ENCODE measurements around the gene PNKP. TPM values are rescaled to one million over a fixed set of nuclear protein-coding genes. Genes with fewer than 3 reads are reported as not detected.
"Not testable (repeated sequence)": the region's sequence is repeated elsewhere in the genome, so short reads cannot be mapped to it uniquely, and the experiment has no call there.

PNKP gene
- total and polyA plus RNA-seq, 7 donors = 16.7 to 31.9 (median 21.7) TPM

DNA sequence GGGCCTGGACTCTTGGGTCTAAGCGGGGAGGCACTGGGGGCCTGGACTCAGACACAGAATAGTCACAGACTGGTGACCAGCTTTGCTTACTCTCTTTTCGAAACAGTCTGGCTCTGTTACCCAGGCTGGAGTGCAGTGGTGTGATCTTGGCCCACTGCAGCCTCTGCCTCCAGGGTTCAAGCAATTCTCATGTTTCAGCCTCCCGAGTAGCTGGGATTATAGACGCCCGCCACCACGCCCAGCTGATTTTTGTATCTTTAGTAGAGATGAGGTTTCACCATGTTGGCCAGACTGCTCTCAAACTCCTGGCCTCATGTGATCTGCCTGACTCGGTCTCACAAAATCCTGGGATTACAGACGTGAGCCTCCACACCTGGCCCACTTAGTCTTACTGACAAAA is 38.2 kb downstream of the PNKP start:
- intact Hi-C loops (cut with DNase I) = no loop called here
- H3K27ac ChIP-seq = peak overlapping the region; percentile 53
- DNase-seq = no peak
- peak in 1 of 4 donors; percentile 32 for ATAC-seq
- TF ChIP-seq, protein P1, sequence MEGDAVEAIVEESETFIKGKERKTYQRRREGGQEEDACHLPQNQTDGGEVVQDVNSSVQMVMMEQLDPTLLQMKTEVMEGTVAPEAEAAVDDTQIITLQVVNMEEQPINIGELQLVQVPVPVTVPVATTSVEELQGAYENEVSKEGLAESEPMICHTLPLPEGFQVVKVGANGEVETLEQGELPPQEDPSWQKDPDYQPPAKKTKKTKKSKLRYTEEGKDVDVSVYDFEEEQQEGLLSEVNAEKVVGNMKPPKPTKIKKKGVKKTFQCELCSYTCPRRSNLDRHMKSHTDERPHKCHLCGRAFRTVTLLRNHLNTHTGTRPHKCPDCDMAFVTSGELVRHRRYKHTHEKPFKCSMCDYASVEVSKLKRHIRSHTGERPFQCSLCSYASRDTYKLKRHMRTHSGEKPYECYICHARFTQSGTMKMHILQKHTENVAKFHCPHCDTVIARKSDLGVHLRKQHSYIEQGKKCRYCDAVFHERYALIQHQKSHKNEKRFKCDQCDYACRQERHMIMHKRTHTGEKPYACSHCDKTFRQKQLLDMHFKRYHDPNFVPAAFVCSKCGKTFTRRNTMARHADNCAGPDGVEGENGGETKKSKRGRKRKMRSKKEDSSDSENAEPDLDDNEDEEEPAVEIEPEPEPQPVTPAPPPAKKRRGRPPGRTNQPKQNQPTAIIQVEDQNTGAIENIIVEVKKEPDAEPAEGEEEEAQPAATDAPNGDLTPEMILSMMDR (IDR thresholded peaks at IDR 0.05) = no peak
- H3K4me1 ChIP-seq = peaks cover 31% of the 10 kb centered on the region
- H3K9me3 ChIP-seq = no peaks in the 10 kb centered on the region
- H3K36me3 ChIP-seq (ENCODE audit: insufficient read depth in 1 of 2, low read depth in 1 of 2) = peaks cover 0 to 64% of the 10 kb centered on the region in 2 donors
- WGBS, 3 donors = 29 to 44% (median 32%) methylated on average over 8 of the region's 8 CpGs
- H3K4me3 ChIP-seq = no peak overlapping the region
- no peaks in the 10 kb centered on the region for H3K27me3 ChIP-seq (ENCODE audit: insufficient read depth in 3 of 3, low read length in 2 of 3)

DNA sequence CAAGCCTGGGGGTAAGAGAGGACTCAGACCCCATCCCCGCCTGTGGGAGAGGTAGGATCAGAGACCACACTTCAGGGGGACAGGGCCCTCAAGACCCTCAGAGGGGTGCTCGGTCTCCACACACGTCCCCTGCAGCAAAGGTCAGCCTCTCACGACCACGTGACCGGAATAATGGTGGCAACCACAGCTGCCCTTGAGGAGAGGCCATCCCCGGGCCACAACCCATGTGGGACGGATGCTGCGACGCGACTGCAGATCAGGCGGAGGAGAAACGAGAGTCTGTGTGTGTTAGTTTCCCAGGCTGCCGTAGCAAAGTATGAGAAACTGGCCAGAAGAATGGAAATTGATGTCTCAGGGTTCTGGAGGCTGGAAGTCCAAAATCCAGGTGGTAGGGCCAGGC is 40.3 kb downstream of the PNKP start:
- H3K36me3 ChIP-seq (ENCODE audit: insufficient read depth in 1 of 2, low read depth in 1 of 2) = peaks cover 0 to 65% of the 10 kb centered on the region in 2 donors
- ATAC-seq (no peak), DNase-seq (no peak)
- TF ChIP-seq, protein P1 (IDR thresholded peaks at IDR 0.05) = no peak
- no peaks in the 10 kb centered on the region for H3K9me3 ChIP-seq
- H3K27ac ChIP-seq = peak overlapping the region; percentile 41
- peaks cover 13% of the 10 kb centered on the region for H3K4me1 ChIP-seq
- WGBS, 3 donors = 86 to 92% (median 89%) methylated on average over 14 of the region's 14 CpGs
- no peaks in the 10 kb centered on the region for H3K27me3 ChIP-seq (ENCODE audit: insufficient read depth in 3 of 3, low read length in 2 of 3)
- H3K4me3 ChIP-seq = no peak overlapping the region
- intact Hi-C loops (cut with DNase I) = no loop called here

DNA sequence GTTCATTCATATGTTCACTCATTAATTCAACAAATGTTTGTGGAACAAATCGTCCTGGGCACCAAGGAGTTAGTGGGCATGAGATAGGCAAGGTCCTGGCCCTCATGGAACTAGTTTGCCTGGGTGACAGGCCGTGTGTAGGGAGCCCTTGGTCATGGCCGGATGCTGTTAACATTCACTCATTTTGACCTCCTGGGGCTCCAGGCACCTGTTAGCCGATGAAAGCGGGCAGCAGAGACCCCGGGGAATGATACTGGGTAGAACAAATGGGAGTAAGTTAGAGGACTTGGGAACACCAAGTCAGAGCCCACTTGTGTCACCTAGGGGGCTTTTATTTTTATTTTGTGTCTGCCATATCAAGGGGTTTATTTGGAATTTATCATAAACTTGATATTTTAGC is 42.7 kb downstream of the PNKP start:
- DNase-seq = no peak
- WGBS, 3 donors = 75 to 87% (median 77%) methylated on average over 6 of the region's 6 CpGs
- no peaks in the 10 kb centered on the region for H3K27me3 ChIP-seq (ENCODE audit: insufficient read depth in 3 of 3, low read length in 2 of 3)
- H3K4me1 ChIP-seq = peaks cover 23% of the 10 kb centered on the region
- TF ChIP-seq, protein P1 (IDR thresholded peaks at IDR 0.05) = no peak
- H3K9me3 ChIP-seq = no peaks in the 10 kb centered on the region
- H3K4me3 ChIP-seq = no peak overlapping the region
- intact Hi-C loops (cut with DNase I) = no loop called here
- peaks cover 0 to 59% of the 10 kb centered on the region in 2 donors for H3K36me3 ChIP-seq (ENCODE audit: insufficient read depth in 1 of 2, low read depth in 1 of 2)
- no peak for ATAC-seq
- H3K27ac ChIP-seq = no peak overlapping the region

DNA sequence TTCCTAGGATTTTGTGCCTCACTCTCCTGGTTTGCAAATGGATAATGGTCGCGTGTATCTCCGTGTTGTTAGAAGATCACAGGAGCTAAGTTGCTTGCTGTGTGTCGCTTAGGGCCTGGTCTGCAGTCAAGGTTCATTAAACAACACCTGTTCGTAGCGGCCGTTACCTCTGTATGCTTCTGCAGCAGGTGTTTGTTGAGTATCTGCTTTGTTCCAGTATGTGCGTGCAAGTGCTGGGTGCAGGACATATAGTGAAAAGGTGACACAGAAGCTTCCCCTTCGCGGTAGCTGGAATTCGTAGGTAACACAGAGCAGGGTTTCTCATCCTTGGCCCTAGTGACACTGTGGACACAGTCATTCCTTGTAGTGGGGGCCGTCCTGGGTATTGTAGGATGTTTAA is 43.9 kb downstream of the PNKP start:
- Histone ChIP-seq H3K4me1 (peaks cover 17% of the 10 kb centered on the region), H3K27ac (no peak overlapping the region), H3K36me3 (ENCODE audit: insufficient read depth in 1 of 2, low read depth in 1 of 2) (peaks cover 0 to 58% of the 10 kb centered on the region in 2 donors), H3K9me3 (no peaks in the 10 kb centered on the region), H3K27me3 (ENCODE audit: insufficient read depth in 3 of 3, low read length in 2 of 3) (no peaks in the 10 kb centered on the region), H3K4me3 (no peak overlapping the region)
- no peak for ATAC-seq
- no peak for DNase-seq
- TF ChIP-seq, protein P1 (IDR thresholded peaks at IDR 0.05) = no peak
- WGBS, 3 donors = 78 to 84% (median 82%) methylated on average over 12 of the region's 12 CpGs
- intact Hi-C loops (cut with DNase I) = no loop called here

DNA sequence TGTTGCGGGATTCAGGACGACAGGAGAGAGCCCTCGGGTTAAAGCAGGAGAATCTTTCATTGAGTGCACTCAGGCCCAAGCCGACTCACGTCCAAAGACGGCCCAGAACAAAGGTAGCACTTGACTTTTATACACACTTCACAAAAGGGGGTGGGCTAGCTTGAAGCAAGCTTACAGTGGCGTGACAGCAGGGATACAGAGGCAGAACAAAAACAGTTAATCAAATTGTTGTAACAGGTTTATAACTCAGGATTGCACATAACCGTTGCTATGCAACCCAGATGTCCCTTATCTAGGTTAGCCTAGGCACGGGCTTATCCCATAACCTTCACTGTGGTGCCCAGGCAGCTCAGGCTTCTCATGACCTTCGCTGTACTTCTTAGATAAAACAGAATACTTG is 47.3 kb downstream of the PNKP start:
- intact Hi-C loops (cut with DNase I) = no loop called here
- ATAC-seq (no peak), DNase-seq (no peak)
- Histone ChIP-seq H3K27me3 (ENCODE audit: insufficient read depth in 3 of 3, low read length in 2 of 3) (no peaks in the 10 kb centered on the region), H3K9me3 (no peaks in the 10 kb centered on the region), H3K27ac (peak overlapping the region; percentile 92), H3K36me3 (ENCODE audit: insufficient read depth in 1 of 2, low read depth in 1 of 2) (peaks cover 0 to 40% of the 10 kb centered on the region in 2 donors), H3K4me3 (no peak overlapping the region), H3K4me1 (peaks cover 20% of the 10 kb centered on the region)
- TF ChIP-seq, protein P1 (IDR thresholded peaks at IDR 0.05) = no peak
- 71 to 80% (median 76%) methylated on average over 10 of the region's 10 CpGs for WGBS, 3 donors

DNA sequence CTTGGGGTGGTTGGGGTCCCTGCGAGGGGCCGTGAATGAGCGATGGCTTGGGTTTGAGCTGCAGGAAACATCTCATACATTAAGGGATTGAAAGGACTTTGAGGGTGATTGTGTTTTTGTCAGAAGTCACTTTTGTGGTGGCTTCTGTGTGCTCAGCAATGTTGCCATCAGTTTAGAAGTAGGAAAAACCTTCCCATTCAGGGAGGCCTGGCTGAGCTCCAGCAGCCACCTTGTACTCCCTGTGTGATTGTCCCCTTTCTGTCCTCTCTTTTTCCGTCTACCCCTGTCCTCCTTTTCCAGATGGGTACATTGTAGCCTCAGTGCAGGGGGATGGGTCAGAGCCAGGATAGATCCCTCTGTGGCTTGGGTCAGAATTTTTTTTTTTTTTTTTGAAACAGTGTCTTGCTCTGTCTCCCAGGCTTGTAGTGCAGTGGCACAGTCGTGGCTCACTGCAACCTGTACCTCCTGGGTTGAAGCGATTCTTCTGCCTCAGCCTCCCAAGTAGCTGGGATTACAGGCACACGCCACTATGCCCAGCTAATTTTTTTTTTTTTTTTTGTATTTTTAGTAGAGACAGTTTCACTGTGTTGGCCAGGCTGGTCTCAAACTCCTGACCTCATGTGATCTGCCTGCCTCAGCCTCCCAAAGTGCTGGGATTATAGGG is 47.8 kb downstream of the PNKP start:
- not testable (repeated sequence) for H3K9me3 ChIP-seq; ATAC-seq; DNase-seq; H3K27me3 ChIP-seq (ENCODE audit: insufficient read depth in 3 of 3, low read length in 2 of 3)
- 72 to 91% (median 76%) methylated on average over 7 of the region's 7 CpGs for WGBS, 3 donors
- intact Hi-C loops (cut with DNase I) = loop anchor here (2.0 to 10.0 kb wide), 5 partner anchors 13 to 325 kb away; partner anchors contain the start of genes PRMT1 (in 1 of the 2), PTOV1 (in 1 of the 2) and RPS11 (in 1 of the 2)
- Histone ChIP-seq H3K27ac (peak overlapping the region; percentile 92), H3K36me3 (ENCODE audit: insufficient read depth in 1 of 2, low read depth in 1 of 2) (peaks cover 0 to 40% of the 10 kb centered on the region in 2 donors), H3K4me1 (peaks cover 20% of the 10 kb centered on the region), H3K4me3 (peak overlapping the region; percentile 91)

Data from psoas muscle (tissue), 8 donors.